WTC11 (cell line): ENCODE data around the gene ACBD7. TPM values are rescaled to one million over a fixed set of nuclear protein-coding genes. Genes with fewer than 3 reads are reported as not detected.

Experiments
- ATAC-seq: fragments of 200-7000 bp; cut with Tn5 transposase; 2 replicates; pipeline ENCODE4 v1.10.0; 2021; ENCODE audit warnings: mild to moderate bottlenecking, moderate library complexity
- CTCF ChIA-PET: fragments of 300-600 bp; sonication (Branson Sonifier 250); formaldehyde crosslinking; loops from one replicate; lab custom pipeline; 2021; ENCODE audit warnings: antibody characterized with exemption; lab: Charles Lee
- POLR2A ChIA-PET: fragments of 350-600 bp; sonication (Branson Sonifier 250); formaldehyde crosslinking; loops from one replicate; lab custom pipeline; 2021; ENCODE audit warnings: antibody characterized with exemption; lab: Charles Lee
- DNase-seq: peaks from one replicate; pipeline ENCODE4 v3.0.0; 2021; ENCODE audit warnings: low spot score
- H3K27ac Mint-ChIP-seq: 2 replicates; pipeline ENCODE4 v1.8.0; 2021; ENCODE audit warnings: mixed read lengths
- H3K27me3 Mint-ChIP-seq: 2 replicates; pipeline ENCODE4 v1.8.0; 2021; ENCODE audit warnings: low read depth, mild to moderate bottlenecking, moderate library complexity, mixed read lengths
- H3K36me3 Mint-ChIP-seq: 2 replicates; pipeline ENCODE4 v1.8.0; 2021; ENCODE audit warnings: mixed read lengths
- H3K4me1 Mint-ChIP-seq: 2 replicates; pipeline ENCODE4 v1.8.0; 2022; ENCODE audit warnings: mixed read lengths
- H3K4me3 Mint-ChIP-seq: 2 replicates; pipeline ENCODE4 v1.8.0; 2021; ENCODE audit warnings: mild to moderate bottlenecking, moderate library complexity, mixed read lengths
- H3K9me3 Mint-ChIP-seq: 2 replicates; pipeline ENCODE4 v1.8.0; 2021; ENCODE audit warnings: mixed read lengths
- CBFB ChIP-seq: sonication (generic); formaldehyde crosslinking; IDR thresholded peaks from 2 replicates; pipeline ENCODE4 v1.8.1; 2022; ENCODE audit warnings: mild to moderate bottlenecking, low read depth, missing genetic modification reagents
- ETV6 ChIP-seq: sonication (generic); formaldehyde crosslinking; IDR thresholded peaks from 2 replicates; pipeline ENCODE4 v1.8.1; 2022; ENCODE audit warnings: mild to moderate bottlenecking, missing genetic modification reagents
- FOXJ3 ChIP-seq: sonication (generic); formaldehyde crosslinking; IDR thresholded peaks from 2 replicates; pipeline ENCODE4 v1.9.0; 2021; ENCODE audit warnings: missing genetic modification reagents, mild to moderate bottlenecking, borderline replicate concordance
- KAT7 ChIP-seq: sonication (generic); formaldehyde crosslinking; IDR thresholded peaks from 2 replicates; pipeline ENCODE4 v1.8.1; 2023; ENCODE audit warnings: missing genetic modification reagents, mild to moderate bottlenecking, borderline replicate concordance
- NR3C1 ChIP-seq: sonication (generic); formaldehyde crosslinking; conservative IDR thresholded peaks from 2 replicates; pipeline ENCODE4 v1.8.1; 2023; ENCODE audit warnings: low read depth, mild to moderate bottlenecking, missing genetic modification reagents
- SMAD4 ChIP-seq: sonication (generic); formaldehyde crosslinking; IDR thresholded peaks from 2 replicates; pipeline ENCODE4 v1.8.0; 2022; ENCODE audit warnings: mild to moderate bottlenecking, missing genetic modification reagents
- SOX15 ChIP-seq: fragments of 250-450 bp; sonication (Bioruptor Pico); IDR thresholded peaks from 2 replicates; pipeline ENCODE4 v1.9.0; 2021; ENCODE audit warnings: mild to moderate bottlenecking
- TEAD1 ChIP-seq: sonication (generic); formaldehyde crosslinking; IDR thresholded peaks from 2 replicates; pipeline ENCODE4 v1.8.0; 2022; ENCODE audit warnings: mild to moderate bottlenecking, missing genetic modification reagents
- ZNF138 ChIP-seq: sonication (generic); formaldehyde crosslinking; conservative IDR thresholded peaks from 2 replicates; pipeline ENCODE4 v1.8.1; 2022; ENCODE audit warnings: mild to moderate bottlenecking, moderate library complexity, missing genetic modification reagents
- ZNF263 ChIP-seq: sonication (generic); formaldehyde crosslinking; IDR thresholded peaks from 2 replicates; pipeline ENCODE4 v1.8.1; 2022; ENCODE audit warnings: low read depth, mild to moderate bottlenecking, moderate library complexity, missing genetic modification reagents
- ZNF416 ChIP-seq: fragments of 250-450 bp; sonication (Bioruptor Pico); IDR thresholded peaks from 2 replicates; pipeline ENCODE4 v1.9.0; 2021; ENCODE audit warnings: mild to moderate bottlenecking, inconsistent platforms
- ZNF671 ChIP-seq: fragments of 250-450 bp; sonication (Bioruptor Pico); IDR thresholded peaks from 2 replicates; pipeline ENCODE4 v1.8.0; 2021; ENCODE audit warnings: mild to moderate bottlenecking
- total RNA-seq: library from RNA; stranded (reverse); gene quantifications from 3 replicates; pipeline ENCODE4 v1.2.3, GENCODE V29; 2021
- TF ChIP-seq, protein P1 (sequence below): sonication (generic); formaldehyde crosslinking; IDR thresholded peaks from 2 replicates; pipeline ENCODE4 v1.8.0; 2023; ENCODE audit warnings: mild to moderate bottlenecking, missing genetic modification reagents
- TF ChIP-seq, protein P2 (sequence below): fragments of 250-450 bp; sonication (Bioruptor Pico); IDR thresholded peaks from 2 replicates; pipeline ENCODE4 v1.8.0; 2021; ENCODE audit warnings: mild to moderate bottlenecking
- TF ChIP-seq, protein P3 (sequence below): sonication (generic); formaldehyde crosslinking; IDR thresholded peaks from 2 replicates; pipeline ENCODE4 v1.8.1; 2023; ENCODE audit warnings: mild to moderate bottlenecking, missing genetic modification reagents
- TF ChIP-seq, protein P4 (sequence below): sonication (generic); formaldehyde crosslinking; conservative IDR thresholded peaks from 2 replicates; pipeline ENCODE4 v1.8.1; 2023; ENCODE audit warnings: mild to moderate bottlenecking, low read depth, missing genetic modification reagents, moderate library complexity
- TF ChIP-seq, protein P5 (sequence below): sonication (generic); formaldehyde crosslinking; IDR thresholded peaks from 2 replicates; pipeline ENCODE4 v1.8.1; 2022; ENCODE audit warnings: low read depth, mild to moderate bottlenecking, moderate library complexity, missing genetic modification reagents, borderline replicate concordance
- TF ChIP-seq, protein P6 (sequence below): fragments of 200-600 bp; IDR thresholded peaks from 2 replicates; pipeline ENCODE4 v1.8.0; 2022; ENCODE audit warnings: antibody characterized with exemption

Gene ACBD7
- total RNA-seq, 1 experiment from 2014 or later: 10.0 TPM

DNA sequence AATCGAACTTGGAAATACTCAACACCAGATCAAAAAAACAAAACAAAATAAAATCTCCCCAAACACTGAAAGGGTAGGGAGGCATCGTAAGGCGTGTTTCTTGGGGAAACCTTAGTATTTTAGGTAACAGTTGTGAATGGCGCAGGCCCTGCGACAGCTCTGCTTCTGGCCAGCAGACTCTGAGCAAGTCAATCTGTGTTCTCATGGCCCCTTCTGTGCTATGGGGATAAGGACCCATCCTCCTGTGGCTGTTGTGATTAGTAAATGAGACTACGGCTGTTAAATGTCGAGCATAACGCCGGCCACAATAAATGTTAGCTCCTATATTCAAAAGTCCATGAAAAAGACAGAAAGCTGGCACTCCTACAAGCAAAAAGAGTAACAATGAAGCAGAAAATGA is 35.6 kb upstream of the ACBD7 start:
- CTCF ChIA-PET: no interaction called here
- ATAC-seq: no peak
- Mint-ChIP-seq H3K27ac (peak overlapping the region; percentile 57; the same call in 1 of the 2 replicates), H3K4me3 (no peak overlapping the region), H3K36me3 (peaks cover 29% of the 10 kb centered on the region), H3K9me3 (peaks cover 4% of the 10 kb centered on the region), H3K27me3 (no peaks in the 10 kb centered on the region), H3K4me1 (no peaks in the 10 kb centered on the region)
- POLR2A ChIA-PET: no interaction called here
- TF ChIP-seq ZNF671 (CRISPR knock-in tag) (no peak), ZNF416 (CRISPR knock-in tag) (no peak), SMAD4 (no peak), TEAD1 (no peak), ZNF138 (CRISPR knock-in tag) (no peak)
- TF ChIP-seq, protein P1, sequence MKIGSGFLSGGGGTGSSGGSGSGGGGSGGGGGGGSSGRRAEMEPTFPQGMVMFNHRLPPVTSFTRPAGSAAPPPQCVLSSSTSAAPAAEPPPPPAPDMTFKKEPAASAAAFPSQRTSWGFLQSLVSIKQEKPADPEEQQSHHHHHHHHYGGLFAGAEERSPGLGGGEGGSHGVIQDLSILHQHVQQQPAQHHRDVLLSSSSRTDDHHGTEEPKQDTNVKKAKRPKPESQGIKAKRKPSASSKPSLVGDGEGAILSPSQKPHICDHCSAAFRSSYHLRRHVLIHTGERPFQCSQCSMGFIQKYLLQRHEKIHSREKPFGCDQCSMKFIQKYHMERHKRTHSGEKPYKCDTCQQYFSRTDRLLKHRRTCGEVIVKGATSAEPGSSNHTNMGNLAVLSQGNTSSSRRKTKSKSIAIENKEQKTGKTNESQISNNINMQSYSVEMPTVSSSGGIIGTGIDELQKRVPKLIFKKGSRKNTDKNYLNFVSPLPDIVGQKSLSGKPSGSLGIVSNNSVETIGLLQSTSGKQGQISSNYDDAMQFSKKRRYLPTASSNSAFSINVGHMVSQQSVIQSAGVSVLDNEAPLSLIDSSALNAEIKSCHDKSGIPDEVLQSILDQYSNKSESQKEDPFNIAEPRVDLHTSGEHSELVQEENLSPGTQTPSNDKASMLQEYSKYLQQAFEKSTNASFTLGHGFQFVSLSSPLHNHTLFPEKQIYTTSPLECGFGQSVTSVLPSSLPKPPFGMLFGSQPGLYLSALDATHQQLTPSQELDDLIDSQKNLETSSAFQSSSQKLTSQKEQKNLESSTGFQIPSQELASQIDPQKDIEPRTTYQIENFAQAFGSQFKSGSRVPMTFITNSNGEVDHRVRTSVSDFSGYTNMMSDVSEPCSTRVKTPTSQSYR (CRISPR knock-in tag): no peak
- TF ChIP-seq, protein P2, sequence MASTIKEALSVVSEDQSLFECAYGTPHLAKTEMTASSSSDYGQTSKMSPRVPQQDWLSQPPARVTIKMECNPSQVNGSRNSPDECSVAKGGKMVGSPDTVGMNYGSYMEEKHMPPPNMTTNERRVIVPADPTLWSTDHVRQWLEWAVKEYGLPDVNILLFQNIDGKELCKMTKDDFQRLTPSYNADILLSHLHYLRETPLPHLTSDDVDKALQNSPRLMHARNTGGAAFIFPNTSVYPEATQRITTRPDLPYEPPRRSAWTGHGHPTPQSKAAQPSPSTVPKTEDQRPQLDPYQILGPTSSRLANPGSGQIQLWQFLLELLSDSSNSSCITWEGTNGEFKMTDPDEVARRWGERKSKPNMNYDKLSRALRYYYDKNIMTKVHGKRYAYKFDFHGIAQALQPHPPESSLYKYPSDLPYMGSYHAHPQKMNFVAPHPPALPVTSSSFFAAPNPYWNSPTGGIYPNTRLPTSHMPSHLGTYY: no peak
- no peak for DNase-seq

DNA sequence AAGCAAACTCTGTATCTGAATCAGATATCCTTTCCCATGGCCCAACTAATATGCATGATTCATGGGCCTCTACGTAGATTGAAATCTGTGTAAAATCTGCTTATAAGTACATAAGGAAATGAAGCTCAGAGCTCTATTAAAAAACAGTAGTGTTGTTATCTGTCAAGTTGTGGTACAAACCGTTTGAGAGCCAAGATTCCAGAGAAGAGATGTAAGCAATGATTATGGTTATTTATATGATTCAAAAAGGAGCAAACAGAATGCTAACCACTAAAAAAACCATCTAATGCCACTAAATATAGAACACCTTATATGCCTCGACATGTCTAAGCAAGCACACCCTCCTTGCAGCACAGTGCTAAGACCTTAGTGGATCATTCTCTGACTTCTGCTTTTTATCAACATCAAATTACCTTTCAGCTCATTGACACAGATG is 35.2 kb upstream of the ACBD7 start:
- peak overlapping the region; percentile 57; the same call in 1 of the 2 replicates for H3K27ac Mint-ChIP-seq
- ChIA-PET POLR2A (no interaction called here), CTCF (no interaction called here)
- ATAC-seq (no peak), DNase-seq (no peak)
- H3K4me1 Mint-ChIP-seq: no peaks in the 10 kb centered on the region
- no peaks in the 10 kb centered on the region for H3K27me3 Mint-ChIP-seq
- H3K36me3 Mint-ChIP-seq: peaks cover 33% of the 10 kb centered on the region
- peaks cover 4% of the 10 kb centered on the region for H3K9me3 Mint-ChIP-seq
- no peak overlapping the region for H3K4me3 Mint-ChIP-seq
- TF ChIP-seq, protein P3, sequence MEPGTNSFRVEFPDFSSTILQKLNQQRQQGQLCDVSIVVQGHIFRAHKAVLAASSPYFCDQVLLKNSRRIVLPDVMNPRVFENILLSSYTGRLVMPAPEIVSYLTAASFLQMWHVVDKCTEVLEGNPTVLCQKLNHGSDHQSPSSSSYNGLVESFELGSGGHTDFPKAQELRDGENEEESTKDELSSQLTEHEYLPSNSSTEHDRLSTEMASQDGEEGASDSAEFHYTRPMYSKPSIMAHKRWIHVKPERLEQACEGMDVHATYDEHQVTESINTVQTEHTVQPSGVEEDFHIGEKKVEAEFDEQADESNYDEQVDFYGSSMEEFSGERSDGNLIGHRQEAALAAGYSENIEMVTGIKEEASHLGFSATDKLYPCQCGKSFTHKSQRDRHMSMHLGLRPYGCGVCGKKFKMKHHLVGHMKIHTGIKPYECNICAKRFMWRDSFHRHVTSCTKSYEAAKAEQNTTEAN (CRISPR knock-in tag): no peak
- TF ChIP-seq KAT7 (no peak), ZNF263 (CRISPR knock-in tag) (no peak), SOX15 (CRISPR knock-in tag) (no peak), FOXJ3 (no peak), NR3C1 (CRISPR knock-in tag) (no peak), CBFB (CRISPR knock-in tag) (no peak), ETV6 (no peak)
- TF ChIP-seq, protein P4, sequence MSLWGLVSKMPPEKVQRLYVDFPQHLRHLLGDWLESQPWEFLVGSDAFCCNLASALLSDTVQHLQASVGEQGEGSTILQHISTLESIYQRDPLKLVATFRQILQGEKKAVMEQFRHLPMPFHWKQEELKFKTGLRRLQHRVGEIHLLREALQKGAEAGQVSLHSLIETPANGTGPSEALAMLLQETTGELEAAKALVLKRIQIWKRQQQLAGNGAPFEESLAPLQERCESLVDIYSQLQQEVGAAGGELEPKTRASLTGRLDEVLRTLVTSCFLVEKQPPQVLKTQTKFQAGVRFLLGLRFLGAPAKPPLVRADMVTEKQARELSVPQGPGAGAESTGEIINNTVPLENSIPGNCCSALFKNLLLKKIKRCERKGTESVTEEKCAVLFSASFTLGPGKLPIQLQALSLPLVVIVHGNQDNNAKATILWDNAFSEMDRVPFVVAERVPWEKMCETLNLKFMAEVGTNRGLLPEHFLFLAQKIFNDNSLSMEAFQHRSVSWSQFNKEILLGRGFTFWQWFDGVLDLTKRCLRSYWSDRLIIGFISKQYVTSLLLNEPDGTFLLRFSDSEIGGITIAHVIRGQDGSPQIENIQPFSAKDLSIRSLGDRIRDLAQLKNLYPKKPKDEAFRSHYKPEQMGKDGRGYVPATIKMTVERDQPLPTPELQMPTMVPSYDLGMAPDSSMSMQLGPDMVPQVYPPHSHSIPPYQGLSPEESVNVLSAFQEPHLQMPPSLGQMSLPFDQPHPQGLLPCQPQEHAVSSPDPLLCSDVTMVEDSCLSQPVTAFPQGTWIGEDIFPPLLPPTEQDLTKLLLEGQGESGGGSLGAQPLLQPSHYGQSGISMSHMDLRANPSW (CRISPR knock-in tag): no peak
- TF ChIP-seq, protein P1 (CRISPR knock-in tag): no peak
- TF ChIP-seq, protein P5, sequence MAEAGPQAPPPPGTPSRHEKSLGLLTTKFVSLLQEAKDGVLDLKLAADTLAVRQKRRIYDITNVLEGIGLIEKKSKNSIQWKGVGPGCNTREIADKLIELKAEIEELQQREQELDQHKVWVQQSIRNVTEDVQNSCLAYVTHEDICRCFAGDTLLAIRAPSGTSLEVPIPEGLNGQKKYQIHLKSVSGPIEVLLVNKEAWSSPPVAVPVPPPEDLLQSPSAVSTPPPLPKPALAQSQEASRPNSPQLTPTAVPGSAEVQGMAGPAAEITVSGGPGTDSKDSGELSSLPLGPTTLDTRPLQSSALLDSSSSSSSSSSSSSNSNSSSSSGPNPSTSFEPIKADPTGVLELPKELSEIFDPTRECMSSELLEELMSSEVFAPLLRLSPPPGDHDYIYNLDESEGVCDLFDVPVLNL (CRISPR knock-in tag): no peak
- TF ChIP-seq, protein P2: no peak
- TF ChIP-seq, protein P6, sequence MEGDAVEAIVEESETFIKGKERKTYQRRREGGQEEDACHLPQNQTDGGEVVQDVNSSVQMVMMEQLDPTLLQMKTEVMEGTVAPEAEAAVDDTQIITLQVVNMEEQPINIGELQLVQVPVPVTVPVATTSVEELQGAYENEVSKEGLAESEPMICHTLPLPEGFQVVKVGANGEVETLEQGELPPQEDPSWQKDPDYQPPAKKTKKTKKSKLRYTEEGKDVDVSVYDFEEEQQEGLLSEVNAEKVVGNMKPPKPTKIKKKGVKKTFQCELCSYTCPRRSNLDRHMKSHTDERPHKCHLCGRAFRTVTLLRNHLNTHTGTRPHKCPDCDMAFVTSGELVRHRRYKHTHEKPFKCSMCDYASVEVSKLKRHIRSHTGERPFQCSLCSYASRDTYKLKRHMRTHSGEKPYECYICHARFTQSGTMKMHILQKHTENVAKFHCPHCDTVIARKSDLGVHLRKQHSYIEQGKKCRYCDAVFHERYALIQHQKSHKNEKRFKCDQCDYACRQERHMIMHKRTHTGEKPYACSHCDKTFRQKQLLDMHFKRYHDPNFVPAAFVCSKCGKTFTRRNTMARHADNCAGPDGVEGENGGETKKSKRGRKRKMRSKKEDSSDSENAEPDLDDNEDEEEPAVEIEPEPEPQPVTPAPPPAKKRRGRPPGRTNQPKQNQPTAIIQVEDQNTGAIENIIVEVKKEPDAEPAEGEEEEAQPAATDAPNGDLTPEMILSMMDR: no peak
